HepG2 (cell line): Measurements from ENCODE around the gene ALOX5AP. TPM values are rescaled to one million over a fixed set of nuclear protein-coding genes. Genes with fewer than 3 reads are reported as not detected.

Source experiments
- DNMT1 ChIP-seq: sonication (generic); formaldehyde crosslinking; IDR thresholded peaks from 2 replicates; pipeline ENCODE4 v1.5.1; 2020; ENCODE audit warnings: mild to moderate bottlenecking, missing genetic modification reagents
- FOSL2 ChIP-seq: sonication (generic); formaldehyde crosslinking; IDR thresholded peaks from 2 replicates; pipeline ENCODE4 v1.4.0; 2020; ENCODE audit warnings: missing genetic modification reagents
- FOXA1 ChIP-seq, 2 experiments: fragments of 450-650 bp in 1 of 2; sonication (generic) in 1 of 2; formaldehyde crosslinking in 1 of 2; IDR thresholded peaks; 2 replicates each; pipeline versions ENCODE4 v1.4.0 to v1.6.1; 2016 to 2020; ENCODE audit warnings: missing genetic modification reagents in 1 of 2
- FOXK2 ChIP-seq: fragments of 450-650 bp; IDR thresholded peaks from 2 replicates; pipeline ENCODE4 v1.6.1; 2016
- HDAC1 ChIP-seq: sonication (generic); formaldehyde crosslinking; IDR thresholded peaks from 2 replicates; pipeline ENCODE4 v1.5.1; 2020; ENCODE audit warnings: mild to moderate bottlenecking, missing genetic modification reagents
- IKZF5 ChIP-seq: IDR thresholded peaks from 2 replicates; pipeline ENCODE4 v1.6.1; 2018; ENCODE audit warnings: missing genetic modification reagents, mild to moderate bottlenecking, missing compliant biosample characterization
- KDM6A ChIP-seq: IDR thresholded peaks from 2 replicates; pipeline ENCODE4 v1.6.1; 2016; ENCODE audit warnings: low read depth
- KLF12 ChIP-seq: sonication (generic); formaldehyde crosslinking; IDR thresholded peaks from 2 replicates; pipeline ENCODE4 v1.4.0; 2020; ENCODE audit warnings: missing genetic modification reagents, borderline replicate concordance
- MATR3 ChIP-seq: sonication (generic); formaldehyde crosslinking; IDR thresholded peaks from 2 replicates; pipeline ENCODE4 v1.4.0; 2020; ENCODE audit warnings: missing genetic modification reagents
- PHB2 ChIP-seq: fragments of 450-650 bp; IDR thresholded peaks from 2 replicates; pipeline ENCODE4 v1.6.1; 2018; ENCODE audit not compliant: partially characterized antibody
- PHF21A ChIP-seq: sonication (generic); formaldehyde crosslinking; IDR thresholded peaks from 2 replicates; pipeline ENCODE4 v1.5.0; 2020; ENCODE audit warnings: mild to moderate bottlenecking, missing genetic modification reagents
- PITX1 ChIP-seq: sonication (generic); formaldehyde crosslinking; IDR thresholded peaks from 2 replicates; pipeline ENCODE4 v1.5.1; 2020; ENCODE audit warnings: mild to moderate bottlenecking, missing genetic modification reagents
- SOX6 ChIP-seq, 2 experiments: fragments of 450-650 bp in 1 of 2; sonication (generic) in 1 of 2; formaldehyde crosslinking in 1 of 2; IDR thresholded peaks; 2 replicates each; pipeline versions ENCODE4 v1.4.0 to v1.6.1; 2017 to 2020; ENCODE audit warnings: antibody characterized with exemption in 1 of 2, mild to moderate bottlenecking in 1 of 2, missing genetic modification reagents in 1 of 2
- SRSF1 ChIP-seq: fragments of 200-400 bp; formaldehyde crosslinking; optimal IDR thresholded peaks from 2 replicates; pipeline ENCODE3; 2017; ENCODE audit warnings: mild to moderate bottlenecking, low read depth, low read length, moderate library complexity
- TEAD3 ChIP-seq: optimal IDR thresholded peaks from 2 replicates; pipeline ENCODE3; 2016; ENCODE audit warnings: borderline replicate concordance
- THAP8 ChIP-seq: sonication (generic); formaldehyde crosslinking; IDR thresholded peaks from 2 replicates; pipeline ENCODE4 v1.5.1; 2020; ENCODE audit warnings: missing genetic modification reagents, mild to moderate bottlenecking, borderline replicate concordance
- TSC22D2 ChIP-seq: sonication (generic); formaldehyde crosslinking; IDR thresholded peaks from 2 replicates; pipeline ENCODE4 v1.5.1; 2020; ENCODE audit warnings: missing genetic modification reagents, mild to moderate bottlenecking, borderline replicate concordance
- ZFP36 ChIP-seq: fragments of 150-350 bp; IDR thresholded peaks from 2 replicates; pipeline ENCODE4 v1.6.1; 2018; ENCODE audit warnings: borderline replicate concordance, low read length, low read depth; ENCODE audit not compliant: partially characterized antibody
- ZNF121 ChIP-seq: sonication (generic); formaldehyde crosslinking; IDR thresholded peaks from 2 replicates; pipeline ENCODE4 v1.5.0; 2020; ENCODE audit warnings: mild to moderate bottlenecking, missing genetic modification reagents
- ZNF234 ChIP-seq: sonication (generic); formaldehyde crosslinking; conservative IDR thresholded peaks from 2 replicates; pipeline ENCODE4 v1.5.1; 2020; ENCODE audit warnings: mild to moderate bottlenecking, missing genetic modification reagents
- ZNF280D ChIP-seq: sonication (generic); formaldehyde crosslinking; IDR thresholded peaks from 2 replicates; pipeline ENCODE4 v1.5.1; 2020; ENCODE audit warnings: mild to moderate bottlenecking, missing genetic modification reagents
- ZNF331 ChIP-seq: sonication (generic); formaldehyde crosslinking; IDR thresholded peaks from 2 replicates; pipeline ENCODE4 v1.4.0; 2020; ENCODE audit warnings: missing genetic modification reagents
- ZNF431 ChIP-seq: sonication (generic); formaldehyde crosslinking; IDR thresholded peaks from 2 replicates; pipeline ENCODE4 v1.9.0; 2022; ENCODE audit warnings: missing genetic modification reagents, low read depth, mild to moderate bottlenecking, borderline replicate concordance
- ZNF572 ChIP-seq: sonication (generic); formaldehyde crosslinking; IDR thresholded peaks from 2 replicates; pipeline ENCODE4 v1.5.1; 2020; ENCODE audit warnings: mild to moderate bottlenecking, missing genetic modification reagents
- ZNF776 ChIP-seq: sonication (generic); formaldehyde crosslinking; IDR thresholded peaks from 2 replicates; pipeline ENCODE4 v1.4.0; 2020; ENCODE audit warnings: mild to moderate bottlenecking, missing genetic modification reagents
- ZSCAN22 ChIP-seq: sonication (generic); formaldehyde crosslinking; IDR thresholded peaks from 2 replicates; pipeline ENCODE4 v1.4.0; 2020; ENCODE audit warnings: mild to moderate bottlenecking, missing genetic modification reagents
- polyA plus RNA-seq, 8 experiments: library from polyadenylated mRNA; depleted of rRNA in 3 of 8; stranded (reverse) in 7 of 8; unstranded in 1 of 8; fragments of >200 nt; fragmentation: Illumina TruSeq in 4 of 8; extraction: Trizol in 4 of 8; gene quantifications; 2 replicates each; pipeline versions ENCODE4 v1.2.1 to v1.2.3, GENCODE V29; 2011 to 2016; ENCODE audit warnings: low read depth in 4 of 8, missing spikeins in 1 of 8, mixed read lengths in 1 of 8; ENCODE audit not compliant: insufficient read depth in 1 of 8
- total RNA-seq, 5 experiments: library from RNA; depleted of rRNA; stranded (reverse); fragments of >200 nt; fragmentation: Illumina TruSeq; extraction: Trizol; gene quantifications; 2 replicates each; pipeline ENCODE4 v1.2.3, GENCODE V29; 2016; ENCODE audit warnings: low read depth in 1 of 5

ALOX5AP gene
- total and polyA plus RNA-seq, 2 of the 13 experiments (the other 11 are each of a cell fraction or from before 2014, with no cell fraction given), result 0.97 to 1.2 TPM

GRCh38 chr13:30792285-30793000 is 57.1 kb downstream of the ALOX5AP start (continued):
- TF ChIP-seq ZNF280D (no peak), ZNF234 (CRISPR knock-in tag) (no peak), ZFP36 (no peak), SRSF1 (no peak), SOX6 (IDR thresholded peaks at IDR 0.05) (no peak), SOX6 (CRISPR knock-in tag; IDR thresholded peaks at IDR 0.05) (no peak), ZNF431 (CRISPR knock-in tag) (peak; percentile 48; the same call in 1 of the 2 replicates), PHF21A (peak; percentile 53; the same call in 1 of the 2 replicates), FOXK2 (no peak), ZNF121 (no peak), MATR3 (CRISPR knock-in tag) (no peak), ZNF331 (CRISPR knock-in tag) (peak; percentile 14; the same call in 1 of the 2 replicates), FOSL2 (CRISPR knock-in tag) (peak; percentile 69), KLF12 (no peak), HDAC1 (CRISPR knock-in tag) (no peak), ZNF776 (no peak), PHB2 (no peak), PITX1 (0 out of 2 replicates have a peak, but pooled peaks have one; percentile 14), FOXA1 (IDR thresholded peaks at IDR 0.05) (no peak), FOXA1 (CRISPR knock-in tag; IDR thresholded peaks at IDR 0.05) (no peak), KDM6A (CRISPR knock-in tag) (no peak), ZNF572 (CRISPR knock-in tag) (no peak), TSC22D2 (no peak), IKZF5 (CRISPR knock-in tag) (no peak), THAP8 (CRISPR knock-in tag) (no peak), DNMT1 (no peak), ZSCAN22 (no peak), TEAD3 (CRISPR knock-in tag) (peak; percentile 35)
